ENCODE results near the gene RGPD6.
"Not testable (repeated sequence)": the region's sequence is repeated elsewhere in the genome, so short reads cannot be mapped to it uniquely, and the experiment has no call there.

DNA sequence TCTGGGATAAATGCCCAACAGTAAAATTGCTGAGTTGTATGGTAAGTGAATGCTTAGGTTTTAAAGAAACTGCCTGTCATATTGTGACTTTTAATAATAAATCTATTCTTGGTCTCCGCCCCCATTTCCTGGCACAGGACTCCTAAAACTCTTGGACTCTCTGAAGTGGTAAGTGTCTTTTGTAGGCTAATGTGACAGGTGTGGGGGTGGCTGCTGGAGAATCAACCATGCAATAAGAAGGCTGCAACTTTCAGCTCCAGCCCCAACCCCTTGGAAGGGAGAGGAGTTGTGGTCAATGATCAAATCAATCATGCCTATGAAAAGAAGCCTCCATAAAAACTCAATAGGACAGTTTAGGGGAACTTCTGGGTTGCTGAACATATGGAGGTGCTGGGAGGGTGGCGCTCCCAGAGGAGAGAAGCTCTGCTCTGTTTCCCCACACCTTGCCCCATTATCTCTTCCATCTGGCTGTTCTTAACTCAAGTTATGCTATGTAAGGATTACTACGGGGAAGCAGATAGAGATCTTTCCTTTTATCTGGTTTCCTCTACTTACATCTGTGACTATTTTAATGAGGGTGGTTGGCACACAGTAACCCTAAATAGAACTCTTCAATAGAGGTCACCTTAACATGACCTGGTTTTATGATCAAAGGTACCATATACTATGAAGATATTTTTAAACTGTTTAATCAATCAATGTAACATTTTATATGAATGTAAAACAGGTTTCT, 101.2 kb downstream of the RGPD6 start:
- not testable (repeated sequence) for TF ChIP-seq TAF1 (IDR thresholded peaks at IDR 0.05; ENCODE audit: low read depth); EZH2 (IDR thresholded peaks at IDR 0.05; ENCODE audit: borderline replicate concordance, insufficient read depth, low read length, poor library complexity, severe bottlenecking); EP300 (conservative IDR thresholded peaks at IDR 0.05; ENCODE audit: poor library complexity, severe bottlenecking); POLR2AphosphoS5 (IDR thresholded peaks at IDR 0.05); SMC3 (conservative IDR thresholded peaks at IDR 0.05; ENCODE audit: poor library complexity)
- TF ChIP-seq, protein P1, sequence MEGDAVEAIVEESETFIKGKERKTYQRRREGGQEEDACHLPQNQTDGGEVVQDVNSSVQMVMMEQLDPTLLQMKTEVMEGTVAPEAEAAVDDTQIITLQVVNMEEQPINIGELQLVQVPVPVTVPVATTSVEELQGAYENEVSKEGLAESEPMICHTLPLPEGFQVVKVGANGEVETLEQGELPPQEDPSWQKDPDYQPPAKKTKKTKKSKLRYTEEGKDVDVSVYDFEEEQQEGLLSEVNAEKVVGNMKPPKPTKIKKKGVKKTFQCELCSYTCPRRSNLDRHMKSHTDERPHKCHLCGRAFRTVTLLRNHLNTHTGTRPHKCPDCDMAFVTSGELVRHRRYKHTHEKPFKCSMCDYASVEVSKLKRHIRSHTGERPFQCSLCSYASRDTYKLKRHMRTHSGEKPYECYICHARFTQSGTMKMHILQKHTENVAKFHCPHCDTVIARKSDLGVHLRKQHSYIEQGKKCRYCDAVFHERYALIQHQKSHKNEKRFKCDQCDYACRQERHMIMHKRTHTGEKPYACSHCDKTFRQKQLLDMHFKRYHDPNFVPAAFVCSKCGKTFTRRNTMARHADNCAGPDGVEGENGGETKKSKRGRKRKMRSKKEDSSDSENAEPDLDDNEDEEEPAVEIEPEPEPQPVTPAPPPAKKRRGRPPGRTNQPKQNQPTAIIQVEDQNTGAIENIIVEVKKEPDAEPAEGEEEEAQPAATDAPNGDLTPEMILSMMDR (IDR thresholded peaks at IDR 0.05; ENCODE audit: poor library complexity, severe bottlenecking), result not testable (repeated sequence)
- TF ChIP-seq, protein P2, sequence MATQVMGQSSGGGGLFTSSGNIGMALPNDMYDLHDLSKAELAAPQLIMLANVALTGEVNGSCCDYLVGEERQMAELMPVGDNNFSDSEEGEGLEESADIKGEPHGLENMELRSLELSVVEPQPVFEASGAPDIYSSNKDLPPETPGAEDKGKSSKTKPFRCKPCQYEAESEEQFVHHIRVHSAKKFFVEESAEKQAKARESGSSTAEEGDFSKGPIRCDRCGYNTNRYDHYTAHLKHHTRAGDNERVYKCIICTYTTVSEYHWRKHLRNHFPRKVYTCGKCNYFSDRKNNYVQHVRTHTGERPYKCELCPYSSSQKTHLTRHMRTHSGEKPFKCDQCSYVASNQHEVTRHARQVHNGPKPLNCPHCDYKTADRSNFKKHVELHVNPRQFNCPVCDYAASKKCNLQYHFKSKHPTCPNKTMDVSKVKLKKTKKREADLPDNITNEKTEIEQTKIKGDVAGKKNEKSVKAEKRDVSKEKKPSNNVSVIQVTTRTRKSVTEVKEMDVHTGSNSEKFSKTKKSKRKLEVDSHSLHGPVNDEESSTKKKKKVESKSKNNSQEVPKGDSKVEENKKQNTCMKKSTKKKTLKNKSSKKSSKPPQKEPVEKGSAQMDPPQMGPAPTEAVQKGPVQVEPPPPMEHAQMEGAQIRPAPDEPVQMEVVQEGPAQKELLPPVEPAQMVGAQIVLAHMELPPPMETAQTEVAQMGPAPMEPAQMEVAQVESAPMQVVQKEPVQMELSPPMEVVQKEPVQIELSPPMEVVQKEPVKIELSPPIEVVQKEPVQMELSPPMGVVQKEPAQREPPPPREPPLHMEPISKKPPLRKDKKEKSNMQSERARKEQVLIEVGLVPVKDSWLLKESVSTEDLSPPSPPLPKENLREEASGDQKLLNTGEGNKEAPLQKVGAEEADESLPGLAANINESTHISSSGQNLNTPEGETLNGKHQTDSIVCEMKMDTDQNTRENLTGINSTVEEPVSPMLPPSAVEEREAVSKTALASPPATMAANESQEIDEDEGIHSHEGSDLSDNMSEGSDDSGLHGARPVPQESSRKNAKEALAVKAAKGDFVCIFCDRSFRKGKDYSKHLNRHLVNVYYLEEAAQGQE (IDR thresholded peaks at IDR 0.05; ENCODE audit: borderline replicate concordance), result not testable (repeated sequence)
